ENCODE measurements around the gene MOSPD3. TPM values are rescaled to one million over a fixed set of nuclear protein-coding genes. Genes with fewer than 3 reads are reported as not detected.

MOSPD3 gene
- total and polyA plus RNA-seq, 2 experiments from 2014 or later, result 8.8 to 44.4 TPM

GRCh38 chr7:100572949-100573675, 39.2 kb upstream of the MOSPD3 start:
- Histone ChIP-seq H2AFZ (no peak overlapping the region), H3K4me3 (no peak overlapping the region), H3K27ac (peak overlapping the region; percentile 77), H3K9me3 (ENCODE audit: low read depth) (no peaks in the 10 kb centered on the region), H3K9me2 (replicated peaks; ENCODE audit: insufficient read depth) (no peaks in the 10 kb centered on the region), H3K4me1 (ENCODE audit: insufficient read depth) (peaks cover 37% of the 10 kb centered on the region), H3K36me3 (replicated peaks; ENCODE audit: insufficient read depth, low read depth) (no peaks in the 10 kb centered on the region), H3K79me2 (no peaks in the 10 kb centered on the region), H3K27me3 (no peaks in the 10 kb centered on the region), H4K20me1 (ENCODE audit: insufficient read depth, poor library complexity, severe bottlenecking) (no peaks in the 10 kb centered on the region), H3K4me2 (no peak overlapping the region)
- no peak for DNase-seq (ENCODE audit: low spot score)
- TF ChIP-seq CTCF (IDR thresholded peaks at IDR 0.05; ENCODE audit: poor library complexity) (no peak), EZH2phosphoT487 (IDR thresholded peaks at IDR 0.05; ENCODE audit: low read depth, severe bottlenecking, unreplicated experiment) (no peak), EZH2 (IDR thresholded peaks at IDR 0.05; ENCODE audit: borderline replicate concordance) (no peak)
- 100% methylated on average over 9 of the region's 30 CpGs for WGBS (ENCODE audit: low lambda C conversion rate, missing lambda C conversion rate)

- Histone ChIP-seq H3K4me1 (ENCODE audit: insufficient read depth) (peaks cover 37% of the 10 kb centered on the region), H3K9me3 (ENCODE audit: low read depth) (no peaks in the 10 kb centered on the region), H4K20me1 (ENCODE audit: insufficient read depth, poor library complexity, severe bottlenecking) (no peaks in the 10 kb centered on the region), H3K9me2 (replicated peaks; ENCODE audit: insufficient read depth) (no peaks in the 10 kb centered on the region), H3K27me3 (no peaks in the 10 kb centered on the region), H3K36me3 (replicated peaks; ENCODE audit: insufficient read depth, low read depth) (no peaks in the 10 kb centered on the region), H2AFZ (no peak within 1 kb of the TSS), H3K4me2 (no peak within 1 kb of the TSS), H3K27ac (peak within 1 kb of the TSS; percentile 77), H3K79me2 (no peaks in the 10 kb centered on the region), H3K4me3 (no peak within 1 kb of the TSS)
- TF ChIP-seq EZH2phosphoT487 (IDR thresholded peaks at IDR 0.05; ENCODE audit: low read depth, severe bottlenecking, unreplicated experiment), result no peak
- no peak for TF ChIP-seq CTCF (IDR thresholded peaks at IDR 0.05; ENCODE audit: poor library complexity)
- no peak for TF ChIP-seq EZH2 (IDR thresholded peaks at IDR 0.05; ENCODE audit: borderline replicate concordance)
- 96% methylated on average over 29 of the region's 70 CpGs for WGBS (ENCODE audit: low lambda C conversion rate, missing lambda C conversion rate)
- no peak for DNase-seq (ENCODE audit: low spot score)
These were observed 38.5 kb upstream of the MOSPD3 start, which contains the start of gene SAP25 for GRCh38 chr7:100573691-100574361. Gene SAP25 (minus strand): TSS chr7:100573900. CDS start chr7:100573742, 158 bp downstream.

- Histone ChIP-seq H3K9me2 (replicated peaks; ENCODE audit: insufficient read depth) (no peaks in the 10 kb centered on the region), H3K4me2 (no peak overlapping the region), H3K79me2 (no peaks in the 10 kb centered on the region), H3K4me1 (ENCODE audit: insufficient read depth) (peaks cover 32% of the 10 kb centered on the region), H3K36me3 (replicated peaks; ENCODE audit: insufficient read depth, low read depth) (no peaks in the 10 kb centered on the region), H4K20me1 (ENCODE audit: insufficient read depth, poor library complexity, severe bottlenecking) (no peaks in the 10 kb centered on the region), H3K27ac (no peak overlapping the region), H3K27me3 (no peaks in the 10 kb centered on the region), H2AFZ (no peak overlapping the region), H3K9me3 (ENCODE audit: low read depth) (no peaks in the 10 kb centered on the region), H3K4me3 (no peak overlapping the region)
- DNase-seq (ENCODE audit: low spot score), result no peak
- WGBS (ENCODE audit: low lambda C conversion rate, missing lambda C conversion rate), result 96% methylated on average over 23 of the region's 44 CpGs
- TF ChIP-seq EZH2phosphoT487 (IDR thresholded peaks at IDR 0.05; ENCODE audit: low read depth, severe bottlenecking, unreplicated experiment), result no peak
- no peak for TF ChIP-seq EZH2 (IDR thresholded peaks at IDR 0.05; ENCODE audit: borderline replicate concordance)
- TF ChIP-seq CTCF (IDR thresholded peaks at IDR 0.05; ENCODE audit: poor library complexity), result no peak
These were observed 37.8 kb upstream of the MOSPD3 start for GRCh38 chr7:100574362-100575205.
